HFFc6 (cell line): Measurements from ENCODE around the gene TFIP11. TPM values are rescaled to one million over a fixed set of nuclear protein-coding genes. Genes with fewer than 3 reads are reported as not detected.

Experiments used
- DNase-seq: peaks from one replicate; pipeline ENCODE4 v3.0.0-alpha.2; 2018
- H3K27ac Mint-ChIP-seq: 2 replicates; pipeline ENCODE4 v1.8.0; 2020; ENCODE audit warnings: mild to moderate bottlenecking, mixed read lengths
- H3K27me3 Mint-ChIP-seq: 2 replicates; pipeline ENCODE4 v1.8.0; 2021; ENCODE audit warnings: mild to moderate bottlenecking, moderate library complexity, mixed read lengths; ENCODE audit not compliant: insufficient read depth
- H3K36me3 Mint-ChIP-seq: 2 replicates; pipeline ENCODE4 v1.8.0; 2021; ENCODE audit warnings: low read depth, mixed read lengths
- H3K4me1 Mint-ChIP-seq: 2 replicates; pipeline ENCODE4 v1.8.0; 2020; ENCODE audit warnings: low read depth, mixed read lengths
- H3K4me3 Mint-ChIP-seq: 2 replicates; pipeline ENCODE4 v1.8.0; 2020; ENCODE audit warnings: mild to moderate bottlenecking, moderate library complexity, mixed read lengths
- H3K9me3 Mint-ChIP-seq: 2 replicates; pipeline ENCODE4 v1.8.0; 2020; ENCODE audit warnings: mild to moderate bottlenecking, mixed read lengths
- CTCF ChIP-seq: fragments of 200-600 bp; sonication (generic); IDR thresholded peaks from 2 replicates; pipeline ENCODE4 v1.5.0; 2021; ENCODE audit warnings: antibody characterized with exemption, mild to moderate bottlenecking
- total RNA-seq, 6 experiments: library from RNA; stranded (reverse); fragmentation: NEBNext Ultra II Directional; extraction: Animal tissue kit (Norgen Biotek cat#: 25700); gene quantifications; 2 replicates in 1 of 6; 3 replicates in 5 of 6; pipeline ENCODE4 v1.2.3, GENCODE V29; 2021

TFIP11 gene
- total RNA-seq, 6 experiments from 2014 or later: 31.4 to 35.8 (median 33.9) TPM

- peaks cover 43% of the 10 kb centered on the region for H3K36me3 Mint-ChIP-seq
Observed at GRCh38 chr22:26499188-26499703, 13.0 kb downstream of the TFIP11 start.

DNA sequence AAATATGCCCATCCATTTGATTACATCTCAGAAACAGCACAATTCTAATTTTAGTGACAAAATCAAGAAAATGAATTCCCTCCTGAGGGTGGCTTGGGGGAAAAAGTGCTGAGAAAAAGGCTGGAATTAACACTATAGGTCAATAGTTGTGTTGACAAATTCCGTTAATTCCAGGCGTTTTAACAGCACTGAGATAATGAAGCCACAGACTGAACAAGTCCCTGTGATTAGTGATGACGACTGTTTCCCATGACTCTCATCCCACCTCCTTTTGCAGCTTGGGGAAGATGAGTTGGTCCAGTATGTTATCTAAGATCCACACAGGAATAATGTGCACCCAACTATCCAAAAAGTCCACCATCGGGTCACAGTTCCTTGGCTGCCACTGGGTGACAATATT, 15.8 kb downstream of the TFIP11 start:
- H3K27ac Mint-ChIP-seq: no peak overlapping the region
- peaks cover 13% of the 10 kb centered on the region for H3K4me1 Mint-ChIP-seq

More at GRCh38 chr22:26499188-26499703, 13.0 kb downstream of the TFIP11 start:
- Mint-ChIP-seq H3K4me3 (no peak overlapping the region), H3K9me3 (no peaks in the 10 kb centered on the region), H3K27me3 (no peaks in the 10 kb centered on the region; the same call in 1 of the 2 replicates), H3K4me1 (peaks cover 22% of the 10 kb centered on the region), H3K27ac (no peak overlapping the region)
- no peak for DNase-seq
- no peak for TF ChIP-seq CTCF

DNA sequence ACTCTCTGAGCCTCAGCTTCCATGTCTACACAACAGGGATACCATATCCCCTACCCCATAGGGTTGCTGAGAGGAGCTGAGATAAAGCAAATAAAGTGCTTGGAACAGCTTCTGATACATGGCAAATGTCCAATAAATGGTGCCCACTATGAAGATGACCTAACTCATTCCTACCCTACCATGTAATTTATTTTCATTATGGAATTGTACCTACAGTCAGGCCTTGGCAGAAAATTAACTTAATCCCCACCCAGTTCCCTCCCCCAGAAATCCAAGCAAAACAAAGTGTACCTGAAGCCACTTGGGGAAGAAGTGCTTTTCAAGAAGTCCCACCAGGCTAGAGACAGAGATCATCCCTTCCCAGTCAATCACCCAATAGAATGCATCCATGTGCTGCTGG, 17.8 kb downstream of the TFIP11 start:
- no peaks in the 10 kb centered on the region; the same call in 1 of the 2 replicates for H3K27me3 Mint-ChIP-seq
- no peaks in the 10 kb centered on the region for H3K4me1 Mint-ChIP-seq
- TF ChIP-seq CTCF: no peak
- no peak overlapping the region for H3K27ac Mint-ChIP-seq
- DNase-seq: no peak
- peaks cover 34% of the 10 kb centered on the region for H3K36me3 Mint-ChIP-seq
- H3K9me3 Mint-ChIP-seq: no peaks in the 10 kb centered on the region
- H3K4me3 Mint-ChIP-seq: no peak overlapping the region

More for the DNA sequence above, 15.8 kb downstream of the TFIP11 start:
- Mint-ChIP-seq H3K4me3 (no peak overlapping the region), H3K9me3 (no peaks in the 10 kb centered on the region), H3K27me3 (no peaks in the 10 kb centered on the region), H3K36me3 (peaks cover 47% of the 10 kb centered on the region)
- TF ChIP-seq CTCF: no peak
- DNase-seq: no peak

GRCh38 chr22:26492220-26492619, 20.1 kb downstream of the TFIP11 start:
- Mint-ChIP-seq H3K27ac (no peak overlapping the region), H3K4me3 (no peak overlapping the region), H3K9me3 (no peaks in the 10 kb centered on the region), H3K36me3 (peaks cover 26% of the 10 kb centered on the region), H3K4me1 (no peaks in the 10 kb centered on the region), H3K27me3 (no peaks in the 10 kb centered on the region; the same call in 1 of the 2 replicates)
- TF ChIP-seq CTCF: no peak
- DNase-seq: no peak

GRCh38 chr22:26489447-26490036, 22.7 kb downstream of the TFIP11 start:
- peaks cover 18% of the 10 kb centered on the region for H3K4me1 Mint-ChIP-seq
- DNase-seq: no peak
- TF ChIP-seq CTCF: no peak
- H3K27ac Mint-ChIP-seq: no peak overlapping the region
- no peaks in the 10 kb centered on the region; the same call in 1 of the 2 replicates for H3K27me3 Mint-ChIP-seq
- no peaks in the 10 kb centered on the region for H3K9me3 Mint-ChIP-seq
- H3K4me3 Mint-ChIP-seq: no peak overlapping the region
- H3K36me3 Mint-ChIP-seq: peaks cover 22% of the 10 kb centered on the region
